HEK293 (cell line): ENCODE measurements around the gene DAPK2.

ENCODE experiments used
- CTCF ChIP-seq: fragments of 450-650 bp; formaldehyde crosslinking; IDR thresholded peaks from 2 replicates; pipeline ENCODE4 v1.5.1; 2016; ENCODE audit warnings: missing biosample characterization, missing genetic modification characterization
- REST ChIP-seq: fragments of 450-650 bp; formaldehyde crosslinking; IDR thresholded peaks from 2 replicates; pipeline ENCODE4 v1.5.1; 2016; ENCODE audit warnings: missing biosample characterization, missing genetic modification characterization
- ZBTB20 ChIP-seq: fragments of 450-650 bp; formaldehyde crosslinking; IDR thresholded peaks from 2 replicates; pipeline ENCODE4 v1.5.1; 2016; ENCODE audit warnings: missing biosample characterization, missing genetic modification characterization
- ZSCAN18 ChIP-seq: fragments of 450-650 bp; formaldehyde crosslinking; IDR thresholded peaks from 2 replicates; pipeline ENCODE4 v1.5.1; 2016; ENCODE audit warnings: missing biosample characterization, missing genetic modification characterization

- TF ChIP-seq CTCF (tag by site-specific recombination) = no peak
- no peak for TF ChIP-seq REST (tag by site-specific recombination)
- no peak for TF ChIP-seq ZSCAN18
- TF ChIP-seq ZBTB20 (tag by site-specific recombination) = no peak
These were observed 128.0 kb downstream of the DAPK2 start for GRCh38 chr15:63918317-63918672.
